ENCODE results near the gene PRDM15.

- TF ChIP-seq EP300 (IDR thresholded peaks at IDR 0.05) (no peak), CTCF (IDR thresholded peaks at IDR 0.05) (no peak)
Observed at GRCh38 chr21:41858466-41859296, 20.5 kb downstream of the PRDM15 start.

All from suprapubic skin (tissue), 3 donors.